Measurements from ENCODE around the gene CXCL12.

Gene CXCL12

GRCh38 chr10:44416936-44417335, 32.0 kb upstream of the CXCL12 start:
- DNase-seq (ENCODE audit: low read depth, low spot score) = no peak
- no peak overlapping the region for H3K4me3 ChIP-seq (ENCODE audit: low read depth, low read length)
- ChIA-PET CTCF (interaction anchor here (0.7 to 1.7 kb wide), 2 partner anchors 441 to 448 kb away, joined by 3 to 5 read pairs; no protein-coding TSS in a partner anchor), POLR2A (no interaction called here)
- TF ChIP-seq, protein P1, sequence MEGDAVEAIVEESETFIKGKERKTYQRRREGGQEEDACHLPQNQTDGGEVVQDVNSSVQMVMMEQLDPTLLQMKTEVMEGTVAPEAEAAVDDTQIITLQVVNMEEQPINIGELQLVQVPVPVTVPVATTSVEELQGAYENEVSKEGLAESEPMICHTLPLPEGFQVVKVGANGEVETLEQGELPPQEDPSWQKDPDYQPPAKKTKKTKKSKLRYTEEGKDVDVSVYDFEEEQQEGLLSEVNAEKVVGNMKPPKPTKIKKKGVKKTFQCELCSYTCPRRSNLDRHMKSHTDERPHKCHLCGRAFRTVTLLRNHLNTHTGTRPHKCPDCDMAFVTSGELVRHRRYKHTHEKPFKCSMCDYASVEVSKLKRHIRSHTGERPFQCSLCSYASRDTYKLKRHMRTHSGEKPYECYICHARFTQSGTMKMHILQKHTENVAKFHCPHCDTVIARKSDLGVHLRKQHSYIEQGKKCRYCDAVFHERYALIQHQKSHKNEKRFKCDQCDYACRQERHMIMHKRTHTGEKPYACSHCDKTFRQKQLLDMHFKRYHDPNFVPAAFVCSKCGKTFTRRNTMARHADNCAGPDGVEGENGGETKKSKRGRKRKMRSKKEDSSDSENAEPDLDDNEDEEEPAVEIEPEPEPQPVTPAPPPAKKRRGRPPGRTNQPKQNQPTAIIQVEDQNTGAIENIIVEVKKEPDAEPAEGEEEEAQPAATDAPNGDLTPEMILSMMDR (IDR thresholded peaks at IDR 0.05; ENCODE audit: insufficient read depth, low read length, missing control alignments) = no peak

DNA sequence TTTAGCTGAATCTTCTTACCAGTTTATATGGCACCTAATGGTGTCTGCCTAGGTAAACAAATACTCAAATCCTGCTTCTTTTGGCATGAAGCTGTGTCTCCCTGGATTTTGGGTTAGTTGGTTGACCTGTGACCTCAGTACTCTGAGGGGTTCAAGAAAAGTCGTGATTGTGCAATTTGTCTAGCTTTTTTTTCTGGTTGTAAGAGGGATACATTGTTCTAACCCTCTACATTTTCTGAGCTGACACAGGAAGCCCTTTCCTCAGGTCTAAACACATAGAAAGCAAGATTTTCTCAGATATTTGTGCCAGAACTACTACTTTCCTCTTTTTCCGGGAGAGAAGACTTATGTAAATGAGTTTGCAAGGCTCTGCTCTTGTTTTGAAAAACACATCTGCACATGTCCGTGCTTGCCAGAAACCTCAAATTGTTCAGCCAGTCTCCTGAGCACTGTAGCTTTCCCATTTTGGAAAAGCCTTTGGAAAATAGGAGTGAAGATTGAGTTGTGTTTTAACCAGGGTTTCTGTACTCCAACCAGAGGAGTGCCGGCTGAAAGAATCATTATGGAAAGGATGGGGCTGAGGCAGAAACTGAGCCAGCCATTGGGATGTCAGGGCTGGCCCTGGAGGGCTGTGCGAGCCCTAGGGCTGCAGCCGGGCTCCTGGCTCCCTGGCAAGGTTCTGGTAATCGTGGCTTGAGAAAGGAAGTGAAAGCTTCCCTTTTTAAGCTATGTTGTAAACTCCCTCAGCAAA, 31.3 kb upstream of the CXCL12 start:
- ChIA-PET POLR2A (no interaction called here), CTCF (interaction anchor here (0.7 to 1.7 kb wide), 2 partner anchors 442 to 448 kb away, joined by 3 to 5 read pairs; no protein-coding TSS in a partner anchor)
- no peak for DNase-seq (ENCODE audit: low read depth, low spot score)
- H3K4me3 ChIP-seq (ENCODE audit: low read depth, low read length) = no peak overlapping the region
- TF ChIP-seq, protein P1 (IDR thresholded peaks at IDR 0.05; ENCODE audit: insufficient read depth, low read length, missing control alignments) = no peak

- CTCF ChIA-PET = no interaction called here
- TF ChIP-seq, protein P1 (IDR thresholded peaks at IDR 0.05; ENCODE audit: insufficient read depth, low read length, missing control alignments) = no peak
- no peak overlapping the region for H3K4me3 ChIP-seq (ENCODE audit: low read depth, low read length)
- POLR2A ChIA-PET = no interaction called here
- no peak for DNase-seq (ENCODE audit: low read depth, low spot score)
Measured at GRCh38 chr10:44415121-44415520, 30.2 kb upstream of the CXCL12 start.

- ChIA-PET POLR2A (no interaction called here), CTCF (interaction anchor here (0.6 kb wide), 1 partner anchor 723 kb away, joined by 3 read pairs; no protein-coding TSS in a partner anchor)
- no peak for DNase-seq (ENCODE audit: low read depth, low spot score)
- TF ChIP-seq, protein P1 (IDR thresholded peaks at IDR 0.05; ENCODE audit: insufficient read depth, low read length, missing control alignments) = no peak
- no peak overlapping the region for H3K4me3 ChIP-seq (ENCODE audit: low read depth, low read length)
Measured at GRCh38 chr10:44413416-44413815, 28.5 kb upstream of the CXCL12 start.

- CTCF ChIA-PET = no interaction called here
- TF ChIP-seq, protein P1 (IDR thresholded peaks at IDR 0.05; ENCODE audit: insufficient read depth, low read length, missing control alignments) = no peak
- DNase-seq (ENCODE audit: low read depth, low spot score) = no peak
- POLR2A ChIA-PET = no interaction called here
- H3K4me3 ChIP-seq (ENCODE audit: low read depth, low read length) = no peak overlapping the region
Measured at GRCh38 chr10:44411251-44411650, 26.4 kb upstream of the CXCL12 start.

DNA sequence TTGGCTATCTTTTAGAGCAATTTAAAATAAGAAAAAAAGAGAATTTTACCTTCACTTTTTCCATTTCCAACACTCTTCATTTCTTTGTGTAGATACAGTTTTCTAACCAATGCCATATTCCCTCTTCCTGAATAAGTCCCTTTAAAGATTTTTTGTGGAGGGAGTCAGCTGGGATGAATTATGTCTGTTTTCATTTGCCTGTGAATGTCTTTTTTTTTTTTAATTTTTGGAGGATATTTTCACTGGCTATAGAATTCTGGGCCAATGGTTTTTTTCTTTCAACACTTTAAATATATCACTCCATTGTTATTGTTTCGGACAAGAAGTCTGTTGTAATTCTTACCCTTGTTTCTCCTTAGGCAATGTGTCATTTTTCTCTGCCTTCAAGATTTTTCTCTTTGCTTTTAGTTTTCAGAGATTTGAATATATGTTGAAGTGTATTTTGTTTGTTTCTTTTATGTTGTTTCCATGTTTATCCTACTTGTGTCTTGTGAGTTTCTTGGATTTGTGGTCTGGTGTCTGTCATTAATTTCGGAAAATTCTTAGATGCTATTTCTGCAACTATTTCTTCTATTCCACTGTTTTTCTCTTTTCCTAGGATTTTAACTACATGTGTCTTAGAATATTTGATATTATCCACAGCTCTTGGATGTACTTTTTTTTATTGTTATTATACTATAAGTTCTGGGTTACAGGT, 20.0 kb upstream of the CXCL12 start:
- TF ChIP-seq, protein P1 (IDR thresholded peaks at IDR 0.05; ENCODE audit: insufficient read depth, low read length, missing control alignments) = no peak
- H3K4me3 ChIP-seq (ENCODE audit: low read depth, low read length) = no peak overlapping the region
- ChIA-PET CTCF (no interaction called here), POLR2A (no interaction called here)
- no peak for DNase-seq (ENCODE audit: low read depth, low spot score)

All from AG04449 (cell line).